ENCODE results near the gene SBF1. TPM values are rescaled to one million over a fixed set of nuclear protein-coding genes. Genes with fewer than 3 reads are reported as not detected.
"Not testable (repeated sequence)": the region's sequence is repeated elsewhere in the genome, so short reads cannot be mapped to it uniquely, and the experiment has no call there.

Gene SBF1
- polyA plus RNA-seq, 2 donors: 44.3 to 73.5 TPM

GRCh38 chr22:50432877-50433510 is 41.8 kb downstream of the SBF1 start:
- peaks cover 14 to 54% of the 10 kb centered on the region in 2 donors for H3K36me3 ChIP-seq (ENCODE audit: control insufficient read depth in 2 of 2, insufficient read depth in 2 of 2, low read length in 1 of 2)
- H3K9me3 ChIP-seq (ENCODE audit: control insufficient read depth in 2 of 2, insufficient read depth in 1 of 2, low read depth in 1 of 2, low read length in 1 of 2): not testable (repeated sequence)
- WGBS, 2 donors: 94 to 95% methylated on average over 17 to 22 of the region's 24 CpGs

GRCh38 chr22:50432131-50432876 is 42.5 kb downstream of the SBF1 start:
- Histone ChIP-seq H3K27ac (ENCODE audit: low read depth in 2 of 2, low read length in 1 of 2) (no peak overlapping the region), H3K4me3 (ENCODE audit: low read depth in 1 of 2, low read length in 2 of 2) (no peak overlapping the region), H3K4me1 (ENCODE audit: control insufficient read depth in 2 of 2, insufficient read depth in 2 of 2, low read length in 1 of 2) (peaks cover 0 to 6% of the 10 kb centered on the region in 2 donors), H3K9me3 (ENCODE audit: control insufficient read depth in 2 of 2, insufficient read depth in 1 of 2, low read depth in 1 of 2, low read length in 1 of 2) (no peaks in the 10 kb centered on the region), H3K36me3 (ENCODE audit: control insufficient read depth in 2 of 2, insufficient read depth in 2 of 2, low read length in 1 of 2) (peaks cover 11 to 48% of the 10 kb centered on the region in 2 donors), H3K27me3 (ENCODE audit: control insufficient read depth in 1 of 2, insufficient read depth in 2 of 2, low read length in 2 of 2) (no peaks in the 10 kb centered on the region)
- WGBS, 2 donors: 93 to 94% methylated on average over 34 to 35 of the region's 35 CpGs

More at GRCh38 chr22:50432877-50433510, 41.8 kb downstream of the SBF1 start:
- not testable (repeated sequence) for H3K4me3 ChIP-seq (ENCODE audit: low read depth in 1 of 2, low read length in 2 of 2); H3K27me3 ChIP-seq (ENCODE audit: control insufficient read depth in 1 of 2, insufficient read depth in 2 of 2, low read length in 2 of 2); H3K27ac ChIP-seq (ENCODE audit: low read depth in 2 of 2, low read length in 1 of 2); H3K4me1 ChIP-seq (ENCODE audit: control insufficient read depth in 2 of 2, insufficient read depth in 2 of 2, low read length in 1 of 2)

GRCh38 chr22:50425179-50425916 is 49.5 kb downstream of the SBF1 start:
- no peak overlapping the region for H3K27ac ChIP-seq (ENCODE audit: low read depth in 2 of 2, low read length in 1 of 2)
- no peaks in the 10 kb centered on the region for H3K4me1 ChIP-seq (ENCODE audit: control insufficient read depth in 2 of 2, insufficient read depth in 2 of 2, low read length in 1 of 2)
- H3K9me3 ChIP-seq (ENCODE audit: control insufficient read depth in 2 of 2, insufficient read depth in 1 of 2, low read depth in 1 of 2, low read length in 1 of 2): no peaks in the 10 kb centered on the region
- 93 to 95% methylated on average over 12 of the region's 12 CpGs for WGBS, 2 donors
- no peaks in the 10 kb centered on the region for H3K27me3 ChIP-seq (ENCODE audit: control insufficient read depth in 1 of 2, insufficient read depth in 2 of 2, low read length in 2 of 2)
- no peak overlapping the region for H3K4me3 ChIP-seq (ENCODE audit: low read depth in 1 of 2, low read length in 2 of 2)
- H3K36me3 ChIP-seq (ENCODE audit: control insufficient read depth in 2 of 2, insufficient read depth in 2 of 2, low read length in 1 of 2): peaks cover 20 to 36% of the 10 kb centered on the region in 2 donors

GRCh38 chr22:50423956-50424355 is 50.9 kb downstream of the SBF1 start:
- no peaks in the 10 kb centered on the region for H3K27me3 ChIP-seq (ENCODE audit: control insufficient read depth in 1 of 2, insufficient read depth in 2 of 2, low read length in 2 of 2)
- no peak overlapping the region for H3K27ac ChIP-seq (ENCODE audit: low read depth in 2 of 2, low read length in 1 of 2)
- H3K36me3 ChIP-seq (ENCODE audit: control insufficient read depth in 2 of 2, insufficient read depth in 2 of 2, low read length in 1 of 2): peaks cover 20 to 43% of the 10 kb centered on the region in 2 donors
- WGBS, 2 donors: 96 to 98% methylated on average over 14 of the region's 14 CpGs
- no peaks in the 10 kb centered on the region for H3K9me3 ChIP-seq (ENCODE audit: control insufficient read depth in 2 of 2, insufficient read depth in 1 of 2, low read depth in 1 of 2, low read length in 1 of 2)
- no peaks in the 10 kb centered on the region for H3K4me1 ChIP-seq (ENCODE audit: control insufficient read depth in 2 of 2, insufficient read depth in 2 of 2, low read length in 1 of 2)
- no peak overlapping the region for H3K4me3 ChIP-seq (ENCODE audit: low read depth in 1 of 2, low read length in 2 of 2)

- no peaks in the 10 kb centered on the region for H3K4me1 ChIP-seq (ENCODE audit: control insufficient read depth in 2 of 2, insufficient read depth in 2 of 2, low read length in 1 of 2)
- 95 to 97% methylated on average over 21 of the region's 21 CpGs for WGBS, 2 donors
- H3K27me3 ChIP-seq (ENCODE audit: control insufficient read depth in 1 of 2, insufficient read depth in 2 of 2, low read length in 2 of 2): no peaks in the 10 kb centered on the region
- H3K9me3 ChIP-seq (ENCODE audit: control insufficient read depth in 2 of 2, insufficient read depth in 1 of 2, low read depth in 1 of 2, low read length in 1 of 2): no peaks in the 10 kb centered on the region
- no peak overlapping the region for H3K27ac ChIP-seq (ENCODE audit: low read depth in 2 of 2, low read length in 1 of 2)
- peaks cover 19 to 47% of the 10 kb centered on the region in 2 donors for H3K36me3 ChIP-seq (ENCODE audit: control insufficient read depth in 2 of 2, insufficient read depth in 2 of 2, low read length in 1 of 2)
- no peak overlapping the region for H3K4me3 ChIP-seq (ENCODE audit: low read depth in 1 of 2, low read length in 2 of 2)
Observed at GRCh38 chr22:50422961-50423815, 51.6 kb downstream of the SBF1 start.

- 92 to 96% methylated on average over 14 of the region's 14 CpGs for WGBS, 2 donors
- Histone ChIP-seq H3K4me1 (ENCODE audit: control insufficient read depth in 2 of 2, insufficient read depth in 2 of 2, low read length in 1 of 2) (no peaks in the 10 kb centered on the region), H3K9me3 (ENCODE audit: control insufficient read depth in 2 of 2, insufficient read depth in 1 of 2, low read depth in 1 of 2, low read length in 1 of 2) (no peaks in the 10 kb centered on the region), H3K27me3 (ENCODE audit: control insufficient read depth in 1 of 2, insufficient read depth in 2 of 2, low read length in 2 of 2) (no peaks in the 10 kb centered on the region), H3K4me3 (ENCODE audit: low read depth in 1 of 2, low read length in 2 of 2) (no peak overlapping the region), H3K27ac (ENCODE audit: low read depth in 2 of 2, low read length in 1 of 2) (no peak overlapping the region), H3K36me3 (ENCODE audit: control insufficient read depth in 2 of 2, insufficient read depth in 2 of 2, low read length in 1 of 2) (peaks cover 21 to 55% of the 10 kb centered on the region in 2 donors)
Observed at GRCh38 chr22:50422046-50422445, 52.8 kb downstream of the SBF1 start.

- Histone ChIP-seq H3K27me3 (ENCODE audit: control insufficient read depth in 1 of 2, insufficient read depth in 2 of 2, low read length in 2 of 2) (no peaks in the 10 kb centered on the region), H3K36me3 (ENCODE audit: control insufficient read depth in 2 of 2, insufficient read depth in 2 of 2, low read length in 1 of 2) (peaks cover 29 to 61% of the 10 kb centered on the region in 2 donors)
- WGBS, 2 donors: 89 to 91% methylated on average over 12 of the region's 12 CpGs
Observed at GRCh38 chr22:50420581-50420980, 54.3 kb downstream of the SBF1 start.

GRCh38 chr22:50420015-50420414 is 54.8 kb downstream of the SBF1 start:
- H3K36me3 ChIP-seq (ENCODE audit: control insufficient read depth in 2 of 2, insufficient read depth in 2 of 2, low read length in 1 of 2): peaks cover 30 to 62% of the 10 kb centered on the region in 2 donors
- no peaks in the 10 kb centered on the region for H3K4me1 ChIP-seq (ENCODE audit: control insufficient read depth in 2 of 2, insufficient read depth in 2 of 2, low read length in 1 of 2)
- no peaks in the 10 kb centered on the region for H3K9me3 ChIP-seq (ENCODE audit: control insufficient read depth in 2 of 2, insufficient read depth in 1 of 2, low read depth in 1 of 2, low read length in 1 of 2)
- no peak overlapping the region for H3K4me3 ChIP-seq (ENCODE audit: low read depth in 1 of 2, low read length in 2 of 2)
- no peaks in the 10 kb centered on the region for H3K27me3 ChIP-seq (ENCODE audit: control insufficient read depth in 1 of 2, insufficient read depth in 2 of 2, low read length in 2 of 2)
- H3K27ac ChIP-seq (ENCODE audit: low read depth in 2 of 2, low read length in 1 of 2): no peak overlapping the region
- 92 to 96% methylated on average over 10 of the region's 10 CpGs for WGBS, 2 donors

More at GRCh38 chr22:50420581-50420980, 54.3 kb downstream of the SBF1 start:
- H3K27ac ChIP-seq (ENCODE audit: low read depth in 2 of 2, low read length in 1 of 2): no peak overlapping the region
- H3K4me3 ChIP-seq (ENCODE audit: low read depth in 1 of 2, low read length in 2 of 2): no peak overlapping the region
- no peaks in the 10 kb centered on the region for H3K4me1 ChIP-seq (ENCODE audit: control insufficient read depth in 2 of 2, insufficient read depth in 2 of 2, low read length in 1 of 2)
- H3K9me3 ChIP-seq (ENCODE audit: control insufficient read depth in 2 of 2, insufficient read depth in 1 of 2, low read depth in 1 of 2, low read length in 1 of 2): no peaks in the 10 kb centered on the region

GRCh38 chr22:50419116-50419515 is 55.7 kb downstream of the SBF1 start:
- Histone ChIP-seq H3K9me3 (ENCODE audit: control insufficient read depth in 2 of 2, insufficient read depth in 1 of 2, low read depth in 1 of 2, low read length in 1 of 2) (no peaks in the 10 kb centered on the region), H3K27ac (ENCODE audit: low read depth in 2 of 2, low read length in 1 of 2) (no peak overlapping the region), H3K36me3 (ENCODE audit: control insufficient read depth in 2 of 2, insufficient read depth in 2 of 2, low read length in 1 of 2) (peaks cover 38 to 66% of the 10 kb centered on the region in 2 donors), H3K4me3 (ENCODE audit: low read depth in 1 of 2, low read length in 2 of 2) (no peak overlapping the region), H3K4me1 (ENCODE audit: control insufficient read depth in 2 of 2, insufficient read depth in 2 of 2, low read length in 1 of 2) (no peaks in the 10 kb centered on the region), H3K27me3 (ENCODE audit: control insufficient read depth in 1 of 2, insufficient read depth in 2 of 2, low read length in 2 of 2) (no peaks in the 10 kb centered on the region)
- 88 to 90% methylated on average over 9 of the region's 9 CpGs for WGBS, 2 donors

All from esophagus (tissue), 2 donors.